Mucosa of descending colon (tissue), 3 donors: Measurements from ENCODE around the gene CENPVL1. TPM values are rescaled to one million over a fixed set of nuclear protein-coding genes. Genes with fewer than 3 reads are reported as not detected.

ENCODE experiments used
- ATAC-seq: fragments of 200-7000 bp; cut with Tn5 transposase; one replicate; pipeline ENCODE4 v1.9.1; 2020; ENCODE audit warnings: mild to moderate bottlenecking, moderate library complexity
- DNase-seq, 3 donors: peaks; one replicate each; pipeline ENCODE4 v3.0.0-alpha.2; 2020
- H3K36me3 ChIP-seq: fragments of 200-600 bp; one replicate; pipeline ENCODE4 v1.8.0; 2021; ENCODE audit warnings: low read depth, mild to moderate bottlenecking
- H3K4me1 ChIP-seq: fragments of 200-600 bp; one replicate; pipeline ENCODE4 v1.8.0; 2021; ENCODE audit warnings: low read depth, mild to moderate bottlenecking
- H3K4me3 ChIP-seq: fragments of 200-600 bp; one replicate; pipeline ENCODE4 v1.8.0; 2021; ENCODE audit warnings: mild to moderate bottlenecking
- H3K9me3 ChIP-seq: fragments of 200-600 bp; one replicate; pipeline ENCODE4 v1.8.0; 2021; ENCODE audit warnings: mild to moderate bottlenecking
- CTCF ChIP-seq: fragments of 200-600 bp; IDR thresholded peaks from one replicate; pipeline ENCODE4 v1.8.0; 2022; ENCODE audit warnings: antibody characterized with exemption, mild to moderate bottlenecking
- intact Hi-C, 2 donors: fragments of 100-400 bp; cut with DNase I in 1 of 2; cut with micrococcal nuclease in 1 of 2; formaldehyde crosslinking; loops; one replicate each; pipeline versions ENCODE4 v1.11.0 to v1.11.1; 2022; cut with DNase I, micrococcal nuclease
- total RNA-seq, 3 donors: library from RNA; stranded (reverse); fragmentation: NEBNext Ultra II Directional in 2 of 3; extraction: Animal tissue kit (Norgen Biotek cat#: 25700) in 2 of 3; gene quantifications; one replicate each; pipeline versions ENCODE4 v1.2.1 to v1.2.4, GENCODE V29; 2021 to 2023
- donor health status: DM: no; HTN: no; CAD: no; lungs with moderate emphysema.
- donor health status: DM: no; HTN: no; CAD: no.
- donor health status: DM: no; HTN: yes; CAD: no.

Gene CENPVL1
- total RNA-seq, 3 donors from 2014 or later, result not detected

GRCh38 chrX:51728202-51728601 is 17.9 kb downstream of the CENPVL1 start:
- TF ChIP-seq CTCF, result no peak
- intact Hi-C loops, result no loop called here
- no peaks in the 10 kb centered on the region for H3K4me1 ChIP-seq
- no peaks in the 10 kb centered on the region for H3K9me3 ChIP-seq
- no peaks in the 10 kb centered on the region for H3K36me3 ChIP-seq
- H3K4me3 ChIP-seq, result no peak overlapping the region
- DNase-seq (no peak), ATAC-seq (no peak)

GRCh38 chrX:51737091-51737490 is 26.8 kb downstream of the CENPVL1 start:
- ATAC-seq (peak; percentile 49), DNase-seq (no peak)
- H3K9me3 ChIP-seq, result no peaks in the 10 kb centered on the region
- H3K4me1 ChIP-seq, result no peaks in the 10 kb centered on the region
- H3K4me3 ChIP-seq, result no peak overlapping the region
- TF ChIP-seq CTCF, result no peak
- intact Hi-C loops, result no loop called here
- H3K36me3 ChIP-seq, result no peaks in the 10 kb centered on the region

DNA sequence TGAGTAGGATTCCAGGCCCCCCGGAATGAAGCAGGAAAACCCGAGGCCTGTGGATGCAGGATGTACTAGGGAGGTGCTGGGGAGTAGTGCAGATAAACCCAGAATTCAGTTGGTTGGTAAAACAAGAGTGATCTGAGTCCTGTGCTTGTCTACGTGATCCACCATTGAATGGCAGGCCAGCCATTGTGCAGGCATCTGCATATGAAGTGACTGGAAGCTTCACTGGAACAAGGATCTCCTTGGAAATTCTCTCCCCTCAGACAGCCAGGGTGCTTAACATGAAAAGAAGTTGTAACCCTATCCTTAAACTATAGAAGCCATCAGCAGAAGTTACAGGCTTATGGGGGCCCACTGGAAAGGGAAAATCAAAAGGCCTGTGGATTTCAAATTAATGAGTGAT is 32.3 kb downstream of the CENPVL1 start:
- Histone ChIP-seq H3K4me3 (no peak overlapping the region), H3K4me1 (no peaks in the 10 kb centered on the region), H3K9me3 (no peaks in the 10 kb centered on the region), H3K36me3 (no peaks in the 10 kb centered on the region)
- DNase-seq, result no peak
- no peak for TF ChIP-seq CTCF
- intact Hi-C loops, result no loop called here
- no peak for ATAC-seq

DNA sequence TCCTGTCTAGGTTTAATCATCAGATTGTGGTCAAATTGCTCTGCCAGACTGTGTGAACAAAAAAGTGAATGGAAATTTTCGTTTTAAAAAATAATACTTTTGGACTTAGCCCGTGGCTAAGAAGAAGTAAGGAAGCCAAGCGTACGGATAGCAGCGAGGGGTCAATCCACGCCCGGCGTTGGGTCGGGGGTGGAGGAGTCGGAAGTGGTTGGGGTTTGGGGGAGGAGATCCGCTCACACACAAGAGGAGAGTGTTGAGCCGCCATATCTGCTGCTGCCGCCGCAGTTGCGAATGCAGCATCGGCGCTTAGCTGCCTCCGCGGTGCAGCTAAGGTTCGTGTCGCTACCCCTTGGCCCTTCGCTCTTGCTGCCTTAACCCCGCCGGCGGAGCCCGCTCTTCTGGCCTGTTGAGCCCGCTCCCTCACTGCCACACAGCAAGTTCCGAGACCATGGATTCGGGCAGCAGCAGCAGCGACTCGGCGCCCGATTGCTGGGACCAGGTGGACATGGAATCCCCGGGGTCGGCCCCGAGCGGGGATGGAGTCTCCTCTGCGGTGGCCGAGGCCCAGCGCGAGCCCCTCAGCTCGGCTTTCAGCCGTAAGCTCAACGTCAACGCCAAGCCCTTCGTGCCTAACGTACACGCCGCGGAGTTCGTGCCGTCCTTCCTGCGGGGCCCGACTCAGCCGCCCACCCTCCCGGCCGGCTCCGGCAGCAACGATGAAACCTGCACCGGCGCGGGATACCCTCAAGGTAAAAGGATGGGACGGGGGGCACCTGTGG is 33.1 kb downstream of the CENPVL1 start, which contains the start of gene GSPT2:
GSPT2 (plus strand) TSS at position 264 of the 779 bp plus-strand sequence; CDS start at position 449, 185 bp downstream.
- peak; percentile 67 to 75 (median 73) for DNase-seq
- Histone ChIP-seq H3K9me3 (no peaks in the 10 kb centered on the region), H3K4me1 (no peaks in the 10 kb centered on the region), H3K4me3 (peak within 1 kb of the TSS; percentile 46), H3K36me3 (no peaks in the 10 kb centered on the region)
- intact Hi-C loops, result no loop called here
- peak; percentile 97 for ATAC-seq
- no peak for TF ChIP-seq CTCF

GRCh38 chrX:51747671-51748070 is 37.4 kb downstream of the CENPVL1 start:
- ATAC-seq (no peak), DNase-seq (no peak)
- Histone ChIP-seq H3K36me3 (no peaks in the 10 kb centered on the region), H3K4me1 (no peaks in the 10 kb centered on the region), H3K9me3 (no peaks in the 10 kb centered on the region), H3K4me3 (no peak overlapping the region)
- intact Hi-C loops, result no loop called here
- TF ChIP-seq CTCF, result no peak
